Measurements from ENCODE around the gene C22orf23. TPM values are rescaled to one million over a fixed set of nuclear protein-coding genes. Genes with fewer than 3 reads are reported as not detected.
A peak's percentile ranks its signal among the peaks of the same experiment; 100 is the strongest.

C22orf23 gene
- total RNA-seq, 3 donors from 2014 or later: not detected

GRCh38 chr22:37909766-37910165 is 43.6 kb downstream of the C22orf23 start:
- Histone ChIP-seq H3K9me3 (no peaks in the 10 kb centered on the region), H3K36me3 (ENCODE audit: low read depth) (no peaks in the 10 kb centered on the region), H3K4me1 (ENCODE audit: low read depth) (peaks cover 4% of the 10 kb centered on the region), H3K4me3 (no peak overlapping the region)
- no peak for ATAC-seq
- no peak for DNase-seq
- no peak for TF ChIP-seq CTCF (IDR thresholded peaks at IDR 0.05)
- intact Hi-C loops (cut with DNase I, micrococcal nuclease): no loop called here

- peak; percentile 3 for ATAC-seq
Observed at GRCh38 chr22:37907036-37907954, 46.1 kb downstream of the C22orf23 start.

GRCh38 chr22:37906364-37907008 is 46.9 kb downstream of the C22orf23 start:
- Histone ChIP-seq H3K9me3 (no peaks in the 10 kb centered on the region), H3K4me1 (ENCODE audit: low read depth) (peaks cover 4% of the 10 kb centered on the region), H3K4me3 (peak overlapping the region; percentile 67), H3K36me3 (ENCODE audit: low read depth) (no peaks in the 10 kb centered on the region)
- ATAC-seq (peak; percentile 23), DNase-seq (peak; percentile 49 to 68 (median 66))
- TF ChIP-seq CTCF (IDR thresholded peaks at IDR 0.05): no peak
- intact Hi-C loops (cut with DNase I, micrococcal nuclease): no loop called here

More at GRCh38 chr22:37907036-37907954, 46.1 kb downstream of the C22orf23 start:
- H3K36me3 ChIP-seq (ENCODE audit: low read depth): no peaks in the 10 kb centered on the region
- peak in 1 of 3 donors; percentile 39 for DNase-seq
- intact Hi-C loops (cut with DNase I, micrococcal nuclease): no loop called here
- peaks cover 4% of the 10 kb centered on the region for H3K4me1 ChIP-seq (ENCODE audit: low read depth)
- TF ChIP-seq CTCF (IDR thresholded peaks at IDR 0.05): no peak
- H3K4me3 ChIP-seq: peak overlapping the region; percentile 67
- no peaks in the 10 kb centered on the region for H3K9me3 ChIP-seq

- H3K4me1 ChIP-seq (ENCODE audit: low read depth): peaks cover 4% of the 10 kb centered on the region
- intact Hi-C loops (cut with DNase I, micrococcal nuclease): no loop called here
- peak; percentile 39 for TF ChIP-seq CTCF (IDR thresholded peaks at IDR 0.05)
- no peaks in the 10 kb centered on the region for H3K9me3 ChIP-seq
- ATAC-seq (peak; percentile 94), DNase-seq (peak; percentile 79 to 87 (median 80))
- H3K36me3 ChIP-seq (ENCODE audit: low read depth): no peaks in the 10 kb centered on the region
- H3K4me3 ChIP-seq: peak within 1 kb of the TSS; percentile 67
Observed at GRCh38 chr22:37905534-37906363, 47.7 kb downstream of the C22orf23 start, which contains the start of gene MICALL1. Gene MICALL1 (plus strand): TSS chr22:37906297. CDS start chr22:37906423, 126 bp downstream.
